ENCODE data around the gene PRELID3B. TPM values are rescaled to one million over a fixed set of nuclear protein-coding genes. Genes with fewer than 3 reads are reported as not detected.

Gene PRELID3B
- total and polyA plus RNA-seq, 2 of the 13 experiments (the other 11 are each of a cell fraction or from before 2014, with no cell fraction given): 23.3 to 42.6 TPM

- TF ChIP-seq ZNF646 (CRISPR knock-in tag; IDR thresholded peaks at IDR 0.05): no peak
- TF ChIP-seq ARID3A (IDR thresholded peaks at IDR 0.05; ENCODE audit: low read depth, low read length): no peak
- no peak for TF ChIP-seq ZNF20 (CRISPR knock-in tag; IDR thresholded peaks at IDR 0.05)
- no peak for TF ChIP-seq HOXA5 (CRISPR knock-in tag; IDR thresholded peaks at IDR 0.05)
- peak; percentile 60 for TF ChIP-seq RBM39 (IDR thresholded peaks at IDR 0.05; ENCODE audit: low read depth, low read length, poor library complexity, severe bottlenecking)
- TF ChIP-seq TEF (CRISPR knock-in tag; IDR thresholded peaks at IDR 0.05): no peak
- no peak for TF ChIP-seq E2F5 (CRISPR knock-in tag; conservative IDR thresholded peaks at IDR 0.05)
- TF ChIP-seq ZNF766 (CRISPR knock-in tag; IDR thresholded peaks at IDR 0.05; ENCODE audit: borderline replicate concordance): no peak
- TF ChIP-seq MXD1 (CRISPR knock-in tag; IDR thresholded peaks at IDR 0.05): peak; percentile 39; the same call in 1 of the 2 replicates
- no peak; the same call in 1 of the 2 replicates for TF ChIP-seq ZBTB20 (CRISPR knock-in tag; IDR thresholded peaks at IDR 0.05; ENCODE audit: borderline replicate concordance, low read depth)
- TF ChIP-seq NR2C2 (CRISPR knock-in tag; IDR thresholded peaks at IDR 0.05; ENCODE audit: borderline replicate concordance): no peak
- no peak for TF ChIP-seq ZNF75D (CRISPR knock-in tag; IDR thresholded peaks at IDR 0.05; ENCODE audit: borderline replicate concordance)
- TF ChIP-seq, protein P1, sequence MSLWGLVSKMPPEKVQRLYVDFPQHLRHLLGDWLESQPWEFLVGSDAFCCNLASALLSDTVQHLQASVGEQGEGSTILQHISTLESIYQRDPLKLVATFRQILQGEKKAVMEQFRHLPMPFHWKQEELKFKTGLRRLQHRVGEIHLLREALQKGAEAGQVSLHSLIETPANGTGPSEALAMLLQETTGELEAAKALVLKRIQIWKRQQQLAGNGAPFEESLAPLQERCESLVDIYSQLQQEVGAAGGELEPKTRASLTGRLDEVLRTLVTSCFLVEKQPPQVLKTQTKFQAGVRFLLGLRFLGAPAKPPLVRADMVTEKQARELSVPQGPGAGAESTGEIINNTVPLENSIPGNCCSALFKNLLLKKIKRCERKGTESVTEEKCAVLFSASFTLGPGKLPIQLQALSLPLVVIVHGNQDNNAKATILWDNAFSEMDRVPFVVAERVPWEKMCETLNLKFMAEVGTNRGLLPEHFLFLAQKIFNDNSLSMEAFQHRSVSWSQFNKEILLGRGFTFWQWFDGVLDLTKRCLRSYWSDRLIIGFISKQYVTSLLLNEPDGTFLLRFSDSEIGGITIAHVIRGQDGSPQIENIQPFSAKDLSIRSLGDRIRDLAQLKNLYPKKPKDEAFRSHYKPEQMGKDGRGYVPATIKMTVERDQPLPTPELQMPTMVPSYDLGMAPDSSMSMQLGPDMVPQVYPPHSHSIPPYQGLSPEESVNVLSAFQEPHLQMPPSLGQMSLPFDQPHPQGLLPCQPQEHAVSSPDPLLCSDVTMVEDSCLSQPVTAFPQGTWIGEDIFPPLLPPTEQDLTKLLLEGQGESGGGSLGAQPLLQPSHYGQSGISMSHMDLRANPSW (CRISPR knock-in tag; IDR thresholded peaks at IDR 0.05; ENCODE audit: borderline replicate concordance): no peak
- TF ChIP-seq ZNF17 (CRISPR knock-in tag; IDR thresholded peaks at IDR 0.05): no peak
- TF ChIP-seq SMAD3 (CRISPR knock-in tag; IDR thresholded peaks at IDR 0.05): no peak
Observed at GRCh38 chr20:59004763-59005522, 37.6 kb downstream of the PRELID3B start (continued).

Data from HepG2 (cell line).